GM18526 (cell line): Measurements from ENCODE around the gene ALOX5AP.

ENCODE experiments used
- POLR2A ChIP-seq: IDR thresholded peaks from 3 replicates; pipeline ENCODE4 v1.6.1; 2011; ENCODE audit not compliant: insufficient read length; ENCODE audit errors: extremely low read depth

Gene ALOX5AP

GRCh38 chr13:30773561-30773960 is 38.2 kb downstream of the ALOX5AP start:
- TF ChIP-seq POLR2A, result no peak

GRCh38 chr13:30774214-30774730 is 38.9 kb downstream of the ALOX5AP start:
- TF ChIP-seq POLR2A, result no peak

- no peak for TF ChIP-seq POLR2A
These were observed 41.3 kb downstream of the ALOX5AP start for GRCh38 chr13:30776661-30777060.

- no peak for TF ChIP-seq POLR2A
These were observed 43.7 kb downstream of the ALOX5AP start for GRCh38 chr13:30779016-30779415.

- TF ChIP-seq POLR2A, result no peak
These were observed 44.3 kb downstream of the ALOX5AP start for GRCh38 chr13:30779608-30780007.

GRCh38 chr13:30780338-30780981 is 45.1 kb downstream of the ALOX5AP start:
- no peak for TF ChIP-seq POLR2A

GRCh38 chr13:30785191-30785850 is 50.0 kb downstream of the ALOX5AP start:
- no peak for TF ChIP-seq POLR2A

- no peak for TF ChIP-seq POLR2A
These were observed 51.3 kb downstream of the ALOX5AP start for GRCh38 chr13:30786648-30787047.

- TF ChIP-seq POLR2A, result no peak
These were observed 52.6 kb downstream of the ALOX5AP start for GRCh38 chr13:30787738-30788525.

- no peak for TF ChIP-seq POLR2A
These were observed 54.0 kb downstream of the ALOX5AP start for GRCh38 chr13:30789166-30789862.

GRCh38 chr13:30790592-30790991 is 55.2 kb downstream of the ALOX5AP start:
- TF ChIP-seq POLR2A, result no peak

- no peak for TF ChIP-seq POLR2A
These were observed 56.1 kb downstream of the ALOX5AP start for GRCh38 chr13:30791354-30792001.

GRCh38 chr13:30792285-30793000 is 57.1 kb downstream of the ALOX5AP start:
- TF ChIP-seq POLR2A, result no peak

GRCh38 chr13:30796132-30796572 is 60.8 kb downstream of the ALOX5AP start:
- no peak for TF ChIP-seq POLR2A
